HUES48 (cell line): ENCODE measurements around the gene PLK2.

ENCODE experiments used
- H3K27ac ChIP-seq: one replicate; pipeline ENCODE4 v1.7.0; 2013; ENCODE audit warnings: low read depth, low read length, inconsistent platforms
- H3K27me3 ChIP-seq: 2 replicates; pipeline ENCODE4 v1.6.1; 2013; ENCODE audit warnings: mild to moderate bottlenecking, low read length; ENCODE audit not compliant: control insufficient read depth, insufficient read depth
- H3K36me3 ChIP-seq: 2 replicates; pipeline ENCODE4 v1.6.1; 2013; ENCODE audit warnings: low read length; ENCODE audit not compliant: control insufficient read depth, insufficient read depth
- H3K4me1 ChIP-seq: 2 replicates; pipeline ENCODE4 v1.6.1; 2013; ENCODE audit warnings: mild to moderate bottlenecking, low read length; ENCODE audit not compliant: control insufficient read depth, insufficient read depth
- H3K4me3 ChIP-seq: 2 replicates; pipeline ENCODE4 v1.5.1; 2013; ENCODE audit warnings: mild to moderate bottlenecking, low read depth, low read length
- H3K9ac ChIP-seq: 2 replicates; pipeline ENCODE4 v1.6.1; 2013; ENCODE audit warnings: mild to moderate bottlenecking, low read depth, low read length, moderate library complexity
- H3K9me3 ChIP-seq: 2 replicates; pipeline ENCODE4 v1.6.1; 2013; ENCODE audit warnings: low read length; ENCODE audit not compliant: control insufficient read depth, insufficient read depth

The PLK2 gene

DNA sequence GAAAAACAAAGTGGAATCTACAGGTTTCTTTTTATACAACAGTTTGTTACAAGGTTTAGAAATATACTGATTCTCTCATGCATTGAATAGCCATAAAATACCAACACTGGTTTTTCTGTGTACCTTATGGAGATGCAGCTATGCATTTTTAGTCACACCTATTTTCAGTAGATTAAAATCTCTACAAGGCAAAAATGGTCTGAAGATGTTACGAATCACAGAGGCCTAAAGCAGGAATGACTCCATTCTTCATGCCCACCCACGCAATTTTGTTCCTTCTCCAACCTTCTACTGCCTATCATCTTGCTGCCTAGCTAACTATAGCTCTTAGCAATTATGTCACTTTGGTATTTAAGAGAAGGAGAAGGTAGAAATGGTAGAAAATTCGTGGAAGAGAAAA, 9.9 kb downstream of the PLK2 start:
- Histone ChIP-seq H3K4me1 (no peaks in the 10 kb centered on the region), H3K36me3 (peaks cover 15% of the 10 kb centered on the region), H3K4me3 (no peak overlapping the region), H3K9me3 (peaks cover 4% of the 10 kb centered on the region; the same call in 1 of the 2 replicates), H3K9ac (no peak overlapping the region), H3K27ac (no peak overlapping the region), H3K27me3 (no peaks in the 10 kb centered on the region)

DNA sequence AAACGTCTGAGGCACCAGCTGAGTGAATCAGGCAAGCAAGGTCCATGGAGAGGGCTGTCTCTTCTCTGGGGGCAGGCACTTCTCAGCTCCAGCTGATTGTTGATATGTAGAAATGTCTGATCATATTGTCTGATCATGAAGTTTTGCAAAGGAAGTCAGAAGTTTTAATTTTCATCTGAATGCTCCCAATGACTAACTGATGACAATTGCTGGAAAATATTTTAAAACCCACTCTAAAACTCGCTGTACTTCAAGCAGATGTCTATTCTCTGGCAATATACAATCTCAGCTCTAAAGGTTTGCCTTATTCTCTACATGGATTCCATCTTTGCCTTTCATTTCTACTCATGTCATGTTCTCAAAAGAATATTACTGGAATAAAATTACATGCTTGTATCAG, 12.7 kb downstream of the PLK2 start:
- no peaks in the 10 kb centered on the region for H3K4me1 ChIP-seq
- no peak overlapping the region for H3K9ac ChIP-seq
- no peak overlapping the region for H3K4me3 ChIP-seq
- H3K36me3 ChIP-seq = no peaks in the 10 kb centered on the region
- no peaks in the 10 kb centered on the region for H3K27me3 ChIP-seq
- no peak overlapping the region for H3K27ac ChIP-seq
- H3K9me3 ChIP-seq = peaks cover 4% of the 10 kb centered on the region; the same call in 1 of the 2 replicates

DNA sequence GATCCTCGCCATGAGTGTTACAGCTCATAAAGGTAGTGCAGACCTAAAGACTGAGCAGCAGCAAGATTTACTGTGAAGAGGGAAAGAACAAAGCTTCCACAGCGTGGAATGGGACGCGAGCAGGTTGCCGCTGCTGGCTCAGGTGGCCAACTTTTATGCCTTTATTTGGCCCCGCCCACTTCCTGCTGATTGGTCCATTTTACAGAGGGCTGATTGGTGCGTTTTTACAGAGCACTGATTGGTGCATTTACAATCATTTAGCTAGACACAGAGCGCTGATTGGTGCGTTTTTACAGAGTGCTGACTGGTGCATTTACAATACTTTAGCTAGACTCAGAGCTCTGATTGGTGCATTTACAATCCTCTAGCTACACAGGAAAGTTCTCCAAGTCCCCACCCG, 13.9 kb downstream of the PLK2 start:
- Histone ChIP-seq H3K9ac (no peak overlapping the region), H3K27me3 (no peaks in the 10 kb centered on the region), H3K9me3 (peaks cover 4% of the 10 kb centered on the region; the same call in 1 of the 2 replicates), H3K36me3 (no peaks in the 10 kb centered on the region), H3K27ac (no peak overlapping the region), H3K4me1 (no peaks in the 10 kb centered on the region), H3K4me3 (no peak overlapping the region)

DNA sequence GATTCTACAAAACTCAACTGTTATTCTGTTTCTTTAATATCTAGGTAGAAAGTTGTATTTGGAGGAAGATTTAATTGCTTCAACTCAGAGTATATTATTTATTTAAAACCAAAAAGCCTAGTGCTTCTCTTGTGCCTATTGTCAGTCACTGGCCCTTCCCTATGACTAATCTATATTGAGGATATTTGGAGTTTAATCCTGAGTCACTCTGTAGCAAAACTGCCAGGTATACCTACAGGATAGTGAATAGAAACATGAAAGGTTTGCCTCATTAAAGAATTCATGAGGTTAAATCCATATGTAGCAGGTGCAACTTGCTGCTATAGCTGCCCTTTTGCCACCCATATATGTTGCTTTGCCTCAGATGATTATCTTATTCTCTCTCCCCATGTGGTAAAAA, 15.1 kb downstream of the PLK2 start:
- Histone ChIP-seq H3K4me3 (no peak overlapping the region), H3K4me1 (no peaks in the 10 kb centered on the region), H3K27ac (no peak overlapping the region), H3K27me3 (no peaks in the 10 kb centered on the region), H3K36me3 (no peaks in the 10 kb centered on the region), H3K9ac (no peak overlapping the region), H3K9me3 (peaks cover 4% of the 10 kb centered on the region; the same call in 1 of the 2 replicates)

DNA sequence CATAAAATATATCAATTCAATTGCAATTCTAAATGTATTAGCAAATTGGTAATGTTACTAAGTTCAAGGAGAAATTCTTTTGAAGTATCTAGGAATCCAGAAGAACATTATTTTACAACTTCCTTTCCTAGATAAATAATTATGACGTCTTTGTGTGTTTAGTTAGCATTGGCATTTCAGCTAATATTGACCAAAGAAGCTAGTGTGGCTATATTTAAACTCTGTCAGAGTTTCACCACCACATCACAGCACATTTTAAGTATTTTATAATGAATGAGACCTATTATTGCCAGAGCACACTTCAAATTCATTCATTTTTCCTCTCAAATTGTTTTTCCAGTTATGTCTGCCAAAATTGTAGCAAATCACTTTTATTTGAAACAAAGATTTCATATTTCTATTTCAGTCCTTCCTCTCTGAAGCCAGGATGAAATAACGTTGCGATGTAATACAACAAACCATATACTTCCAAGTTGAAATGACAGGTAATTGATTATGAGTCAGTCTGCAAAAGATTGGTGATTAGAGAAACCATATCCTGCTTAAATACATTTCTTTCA, 18.9 kb downstream of the PLK2 start:
- H3K27ac ChIP-seq = no peak overlapping the region

DNA sequence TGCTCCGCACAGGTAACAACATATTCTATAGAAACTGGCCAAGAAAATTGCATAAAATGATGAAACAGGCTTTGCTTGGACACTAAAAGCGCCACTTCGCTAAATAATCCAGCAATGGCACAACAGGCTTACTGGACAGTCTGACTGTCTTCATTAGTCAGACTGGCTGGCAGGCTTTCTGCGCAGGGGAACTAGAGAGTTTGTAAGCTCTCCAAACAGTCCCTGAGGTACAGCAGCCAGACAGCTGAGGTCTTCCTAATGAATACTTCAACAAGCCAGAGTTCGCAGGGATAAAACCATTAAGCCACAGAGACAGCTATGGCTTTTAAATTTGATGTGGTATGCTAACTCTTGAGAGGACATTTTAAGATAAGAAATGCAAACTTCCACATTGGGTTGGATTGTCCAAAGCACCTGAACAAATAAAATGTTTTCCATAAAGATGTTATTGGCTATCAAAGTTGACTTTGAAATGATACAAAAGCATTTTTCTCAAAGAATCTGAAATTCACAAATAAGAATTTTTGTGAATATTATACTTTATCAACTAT, 20.7 kb downstream of the PLK2 start:
- Histone ChIP-seq H3K36me3 (no peaks in the 10 kb centered on the region), H3K9ac (no peak overlapping the region), H3K9me3 (no peaks in the 10 kb centered on the region), H3K27me3 (no peaks in the 10 kb centered on the region), H3K27ac (no peak overlapping the region), H3K4me1 (no peaks in the 10 kb centered on the region), H3K4me3 (no peak overlapping the region)

More for the DNA sequence above, 18.9 kb downstream of the PLK2 start:
- peaks cover 2% of the 10 kb centered on the region; the same call in 1 of the 2 replicates for H3K9me3 ChIP-seq
- no peak overlapping the region for H3K4me3 ChIP-seq
- no peaks in the 10 kb centered on the region for H3K4me1 ChIP-seq
- H3K27me3 ChIP-seq = no peaks in the 10 kb centered on the region
- H3K36me3 ChIP-seq = no peaks in the 10 kb centered on the region
- H3K9ac ChIP-seq = no peak overlapping the region

DNA sequence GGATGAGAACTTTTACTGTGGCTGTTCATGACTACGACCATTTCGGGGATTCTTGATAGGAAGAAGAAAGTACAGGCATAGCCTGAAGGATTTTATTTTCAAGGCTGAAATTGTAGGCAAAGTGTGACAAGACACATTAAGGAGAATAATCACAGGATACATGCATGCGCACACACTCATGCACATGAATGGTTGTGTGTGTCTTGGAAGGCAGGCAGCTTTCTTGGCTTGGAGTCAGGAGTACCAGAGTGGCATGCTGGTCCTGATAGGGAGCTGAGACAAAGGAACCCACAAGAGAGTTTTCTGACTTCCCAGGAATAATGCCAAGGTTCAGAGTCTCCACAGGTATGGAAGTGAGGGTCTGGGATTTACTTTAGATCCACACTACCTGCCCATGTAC, 22.2 kb downstream of the PLK2 start:
- Histone ChIP-seq H3K9ac (no peak overlapping the region), H3K27ac (no peak overlapping the region), H3K4me1 (no peaks in the 10 kb centered on the region), H3K9me3 (no peaks in the 10 kb centered on the region), H3K36me3 (no peaks in the 10 kb centered on the region), H3K27me3 (no peaks in the 10 kb centered on the region), H3K4me3 (no peak overlapping the region)

DNA sequence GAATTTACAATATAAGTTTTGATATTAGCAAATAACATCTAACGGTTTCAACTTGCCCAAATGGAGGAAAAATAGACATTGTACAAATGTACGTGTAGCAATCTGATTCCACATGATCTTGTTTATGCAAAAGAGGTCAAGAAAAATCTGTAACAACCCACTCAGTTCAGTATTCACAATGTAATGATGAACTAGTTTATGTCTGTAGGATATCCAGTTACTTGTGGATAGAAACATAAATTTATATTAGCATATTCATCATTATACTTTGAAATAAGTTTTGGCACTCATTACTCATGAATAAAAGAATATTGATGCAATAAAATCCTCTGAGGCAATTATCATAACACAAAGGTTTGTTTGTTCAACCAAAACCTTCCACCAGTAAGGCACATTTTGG, 28.1 kb downstream of the PLK2 start:
- Histone ChIP-seq H3K9me3 (no peaks in the 10 kb centered on the region), H3K27ac (no peak overlapping the region), H3K36me3 (no peaks in the 10 kb centered on the region), H3K27me3 (no peaks in the 10 kb centered on the region), H3K9ac (no peak overlapping the region), H3K4me1 (no peaks in the 10 kb centered on the region), H3K4me3 (no peak overlapping the region)

DNA sequence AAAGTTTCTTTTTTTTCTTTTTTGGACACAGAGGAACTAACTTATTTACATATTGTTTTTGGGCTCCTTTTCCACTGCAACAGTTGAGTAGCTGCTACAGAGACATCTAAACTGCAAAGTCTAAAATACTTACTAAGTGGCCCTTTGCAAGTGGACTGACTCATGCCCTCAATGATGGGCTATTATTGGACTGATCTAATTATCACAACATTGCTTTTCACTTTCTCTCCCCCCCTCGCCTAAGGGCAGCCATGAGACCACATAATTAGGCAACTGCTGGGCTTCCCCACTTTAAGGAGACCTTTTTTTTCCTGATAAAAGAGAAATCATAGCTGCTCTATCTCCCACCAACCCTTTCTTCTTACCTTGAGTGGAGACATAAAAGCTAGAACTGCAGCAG, 47.0 kb downstream of the PLK2 start:
- no peak overlapping the region for H3K4me3 ChIP-seq
- H3K27ac ChIP-seq = no peak overlapping the region
- peaks cover 22% of the 10 kb centered on the region; the same call in 1 of the 2 replicates for H3K4me1 ChIP-seq
- no peaks in the 10 kb centered on the region for H3K27me3 ChIP-seq
- no peaks in the 10 kb centered on the region for H3K36me3 ChIP-seq
- H3K9ac ChIP-seq = no peak overlapping the region
- no peaks in the 10 kb centered on the region for H3K9me3 ChIP-seq

DNA sequence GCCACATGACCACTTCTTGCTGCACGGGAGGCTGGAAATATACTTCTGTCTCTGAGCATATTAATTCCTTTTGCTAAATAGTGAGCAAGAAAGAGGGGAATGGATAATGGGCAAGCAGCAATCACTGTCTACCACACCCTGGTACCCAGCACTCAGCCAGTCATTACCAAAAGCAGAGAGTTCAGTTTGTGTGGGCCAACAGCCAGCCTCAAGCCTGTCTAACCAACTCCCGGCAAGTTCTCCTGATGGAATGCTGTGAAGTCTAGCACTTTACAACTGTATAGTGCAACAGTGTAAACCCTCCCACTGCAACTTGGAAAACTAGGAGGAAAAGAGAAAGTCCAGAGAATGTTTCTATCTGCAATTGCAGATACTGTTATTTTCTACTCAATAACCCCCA, 47.8 kb downstream of the PLK2 start:
- Histone ChIP-seq H3K4me3 (no peak overlapping the region), H3K9ac (no peak overlapping the region), H3K4me1 (peaks cover 29% of the 10 kb centered on the region), H3K9me3 (no peaks in the 10 kb centered on the region), H3K27ac (no peak overlapping the region), H3K36me3 (no peaks in the 10 kb centered on the region), H3K27me3 (no peaks in the 10 kb centered on the region)

DNA sequence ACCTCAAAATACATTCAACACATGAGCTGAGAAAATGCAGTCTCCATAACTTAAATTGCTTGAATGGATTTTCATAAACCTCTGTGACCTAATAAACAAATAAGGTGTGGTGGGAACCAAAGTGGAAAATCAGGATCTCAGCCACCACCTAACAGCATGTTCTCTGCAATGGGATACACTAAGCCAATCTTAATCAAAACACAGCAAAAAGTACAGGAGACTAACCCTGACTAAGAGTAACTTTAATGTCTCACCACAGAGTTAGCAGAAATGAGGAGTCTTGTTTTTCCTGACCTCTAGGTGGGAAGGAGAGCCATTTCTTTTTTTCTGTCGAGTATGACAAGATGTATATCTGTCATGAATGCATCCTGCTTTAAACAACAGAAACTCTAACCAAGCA, 48.5 kb downstream of the PLK2 start:
- no peak overlapping the region for H3K9ac ChIP-seq
- no peak overlapping the region for H3K27ac ChIP-seq
- H3K36me3 ChIP-seq = no peaks in the 10 kb centered on the region
- H3K4me1 ChIP-seq = peaks cover 36% of the 10 kb centered on the region
- H3K9me3 ChIP-seq = no peaks in the 10 kb centered on the region
- no peak overlapping the region for H3K4me3 ChIP-seq
- no peaks in the 10 kb centered on the region for H3K27me3 ChIP-seq
